Kidney (tissue), 14 donors: ENCODE data around the gene NCAPD2. TPM values are rescaled to one million over a fixed set of nuclear protein-coding genes. Genes with fewer than 3 reads are reported as not detected.

ENCODE experiments used
- DNase-seq, 5 donors: peaks; one replicate each; pipeline ENCODE4 v3.0.0-alpha.2; 2013 to 2020
- FAIRE-seq: peaks from 2 replicates; lab custom pipeline; 2012; peaks lifted over from hg19 to GRCh38; lab: Jason Lieb, UNC
- H3K27ac ChIP-seq, 2 donors: one replicate each; pipeline ENCODE4 v1.7.0; 2013; ENCODE audit warnings: low read depth in 2 of 2, low read length in 2 of 2, inconsistent platforms in 1 of 2
- H3K27me3 ChIP-seq: one replicate; pipeline ENCODE4 v1.7.1; 2013; ENCODE audit warnings: low read length, inconsistent platforms; ENCODE audit not compliant: control insufficient read depth, insufficient read depth
- H3K36me3 ChIP-seq, 3 donors: one replicate each; pipeline versions ENCODE4 v1.7.0 to v1.7.1; 2013; ENCODE audit warnings: low read length in 3 of 3, control low read depth in 1 of 3, inconsistent platforms in 1 of 3; ENCODE audit not compliant: insufficient read depth in 3 of 3, control insufficient read depth in 2 of 3
- H3K4me1 ChIP-seq, 3 donors: one replicate each; pipeline versions ENCODE4 v1.7.0 to v1.7.1; 2013; ENCODE audit warnings: low read length in 3 of 3, inconsistent platforms in 1 of 3, low read depth in 1 of 3; ENCODE audit not compliant: control insufficient read depth in 2 of 3, insufficient read depth in 2 of 3
- H3K4me3 ChIP-seq, 3 donors: one replicate each; pipeline versions ENCODE4 v1.7.0 to v1.8.1; 2013; ENCODE audit warnings: low read length in 3 of 3, control low read depth in 1 of 3, inconsistent platforms in 1 of 3
- H3K9ac ChIP-seq, 3 donors: one replicate each; pipeline versions ENCODE4 v1.7.0 to v1.7.1; 2013; ENCODE audit warnings: low read length in 3 of 3, control low read depth in 1 of 3, inconsistent platforms in 1 of 3
- H3K9me3 ChIP-seq, 3 donors: one replicate each; pipeline versions ENCODE4 v1.7.0 to v1.7.1; 2013; ENCODE audit warnings: low read length in 3 of 3, control low read depth in 1 of 3, inconsistent platforms in 1 of 3; ENCODE audit not compliant: control insufficient read depth in 2 of 3, insufficient read depth in 1 of 3
- CTCF ChIP-seq: IDR thresholded peaks from 3 replicates; pipeline ENCODE4 v1.5.1; 2012; ENCODE audit warnings: mild to moderate bottlenecking, moderate library complexity, borderline replicate concordance; ENCODE audit not compliant: insufficient read depth; ENCODE audit errors: extremely low read depth
- intact Hi-C: fragments of 100-400 bp; cut with DNase I; formaldehyde crosslinking; loops from one replicate; pipeline ENCODE4 v1.11.1; 2022
- polyA plus RNA-seq: library from polyadenylated mRNA; stranded (reverse); fragments of 350-450 nt; fragmentation: Illumina TruSeq; extraction: RNeasy Lipid Tissue Mini Kit (QIAGEN cat#74804); gene quantifications from one replicate; pipeline ENCODE4 v1.2.3, GENCODE V29; 2014; ENCODE audit warnings: low read depth, low replicate concordance; ENCODE audit not compliant: insufficient read depth
- total RNA-seq: library from RNA; stranded (reverse); fragmentation: NEBNext Ultra II Directional; extraction: Animal tissue kit (Norgen Biotek cat#: 25700); gene quantifications from one replicate; pipeline ENCODE4 v1.2.1, GENCODE V29; 2021
- donor health status: control.
- donor health status: control.
- donor health status: control.
- donor health status: control.
- donor health status: control.
- donor health status: DM: yes; HTN: yes; CAD: no.
- donor health status: Normal renal cell carcinoma (clear cell type).

The NCAPD2 gene
- total and polyA plus RNA-seq, 2 donors from 2014 or later = 4.5 to 23.4 TPM

DNA sequence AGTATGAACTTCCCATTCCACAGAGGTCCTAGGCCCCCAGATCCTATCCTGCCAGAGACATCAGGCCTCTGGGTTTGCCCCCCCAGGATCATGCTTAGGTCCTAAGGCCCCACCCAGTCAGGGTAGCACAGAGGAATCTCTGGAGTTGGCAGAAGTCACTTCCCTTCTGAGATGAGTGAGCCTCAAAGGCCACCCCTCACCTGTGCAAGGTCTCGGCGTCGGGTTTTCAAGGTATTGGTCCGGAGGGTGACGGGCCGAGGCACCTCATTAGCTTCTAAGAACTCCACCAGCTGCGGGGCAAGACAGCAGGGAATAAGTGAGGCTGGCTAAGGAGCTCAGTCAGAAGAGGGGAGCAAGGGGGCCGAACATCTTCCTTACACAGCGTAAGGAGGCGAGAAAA lies 69.0 kb downstream of the NCAPD2 start:
- no peaks in the 10 kb centered on the region for H3K9me3 ChIP-seq
- no peak overlapping the region for H3K4me3 ChIP-seq
- FAIRE-seq (no peak), DNase-seq (peak in 1 of 5 donors; percentile 51)
- H3K27ac ChIP-seq = no peak overlapping the region
- peaks cover 0 to 9% (median 5%) of the 10 kb centered on the region in 3 donors for H3K4me1 ChIP-seq
- no peaks in the 10 kb centered on the region for H3K27me3 ChIP-seq
- intact Hi-C loops = no loop called here
- no peak for TF ChIP-seq CTCF
- H3K36me3 ChIP-seq = peaks cover 11 to 42% (median 31%) of the 10 kb centered on the region in 3 donors
- H3K9ac ChIP-seq = no peak overlapping the region

- peak in 3 of 5 donors; percentile 42 to 69 (median 68) for DNase-seq
- no peak for FAIRE-seq
- H3K36me3 ChIP-seq = peaks cover 11 to 42% (median 31%) of the 10 kb centered on the region in 3 donors
Observed at GRCh38 chr12:6563448-6564050, 69.6 kb downstream of the NCAPD2 start.

GRCh38 chr12:6567112-6567670 lies 73.3 kb downstream of the NCAPD2 start:
- intact Hi-C loops = no loop called here
- no peak for FAIRE-seq
- no peak overlapping the region for H3K27ac ChIP-seq

More at GRCh38 chr12:6563448-6564050, 69.6 kb downstream of the NCAPD2 start:
- Histone ChIP-seq H3K27me3 (no peaks in the 10 kb centered on the region), H3K4me3 (no peak overlapping the region), H3K4me1 (peaks cover 0 to 9% (median 5%) of the 10 kb centered on the region in 3 donors), H3K9me3 (no peaks in the 10 kb centered on the region), H3K9ac (no peak overlapping the region), H3K27ac (no peak overlapping the region)
- TF ChIP-seq CTCF = peak; percentile 44
- intact Hi-C loops = no loop called here

More at GRCh38 chr12:6567112-6567670, 73.3 kb downstream of the NCAPD2 start:
- H3K9me3 ChIP-seq = no peaks in the 10 kb centered on the region
- peak overlapping the region; percentile 68 to 81 (median 74) for H3K9ac ChIP-seq
- no peaks in the 10 kb centered on the region for H3K27me3 ChIP-seq
- H3K36me3 ChIP-seq = peaks cover 1 to 33% (median 20%) of the 10 kb centered on the region in 3 donors
- H3K4me1 ChIP-seq = peaks cover 0 to 9% (median 5%) of the 10 kb centered on the region in 3 donors
- H3K4me3 ChIP-seq = peak overlapping the region; percentile 82 to 91 (median 89)
- DNase-seq = no peak
- TF ChIP-seq CTCF = no peak
